ENCODE measurements around the gene FLT4.

The FLT4 gene

GRCh38 chr5:180642181-180642775 lies 7.1 kb downstream of the FLT4 start:
- DNase-seq (ENCODE audit: low spot score), result no peak

GRCh38 chr5:180641566-180641900 lies 7.9 kb downstream of the FLT4 start:
- DNase-seq (ENCODE audit: low spot score), result no peak

DNA sequence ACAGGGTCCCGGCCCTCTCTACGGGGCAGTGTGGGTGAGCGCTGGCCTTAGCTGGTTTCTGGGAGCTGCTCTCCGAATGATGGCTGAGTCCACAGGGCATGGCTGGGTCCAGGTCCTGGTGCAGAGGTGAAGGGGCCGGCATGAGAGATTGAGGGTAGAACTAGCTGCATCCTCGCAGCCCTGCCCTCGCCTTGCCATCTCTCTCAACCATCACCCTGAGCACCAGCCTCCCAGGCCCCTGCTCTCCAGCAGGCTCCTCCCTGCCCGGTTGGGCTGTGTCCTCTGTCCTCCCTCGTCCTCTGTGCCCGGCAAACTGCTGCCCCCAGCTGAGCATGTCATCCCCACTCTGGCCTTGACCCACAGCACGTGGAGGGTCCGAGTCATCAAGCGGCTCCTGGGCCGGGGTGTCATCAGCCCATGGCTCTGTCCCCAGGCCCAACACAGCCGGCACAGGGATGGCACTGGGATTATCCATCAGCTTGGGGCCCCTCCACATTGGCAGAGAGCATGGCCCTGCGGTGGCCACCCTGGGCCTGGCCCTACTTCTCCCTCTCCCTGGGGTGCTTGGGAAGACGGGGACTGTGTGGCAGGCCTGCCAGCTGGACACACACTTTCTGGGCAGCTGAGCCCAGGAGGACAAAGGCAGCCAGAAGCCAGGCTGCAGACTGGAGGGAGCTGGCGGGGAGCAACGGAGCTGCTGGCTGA lies 8.4 kb downstream of the FLT4 start:
- no peak for DNase-seq (ENCODE audit: low spot score)

GRCh38 chr5:180640611-180640860 lies 8.9 kb downstream of the FLT4 start:
- DNase-seq (ENCODE audit: low spot score), result no peak

DNA sequence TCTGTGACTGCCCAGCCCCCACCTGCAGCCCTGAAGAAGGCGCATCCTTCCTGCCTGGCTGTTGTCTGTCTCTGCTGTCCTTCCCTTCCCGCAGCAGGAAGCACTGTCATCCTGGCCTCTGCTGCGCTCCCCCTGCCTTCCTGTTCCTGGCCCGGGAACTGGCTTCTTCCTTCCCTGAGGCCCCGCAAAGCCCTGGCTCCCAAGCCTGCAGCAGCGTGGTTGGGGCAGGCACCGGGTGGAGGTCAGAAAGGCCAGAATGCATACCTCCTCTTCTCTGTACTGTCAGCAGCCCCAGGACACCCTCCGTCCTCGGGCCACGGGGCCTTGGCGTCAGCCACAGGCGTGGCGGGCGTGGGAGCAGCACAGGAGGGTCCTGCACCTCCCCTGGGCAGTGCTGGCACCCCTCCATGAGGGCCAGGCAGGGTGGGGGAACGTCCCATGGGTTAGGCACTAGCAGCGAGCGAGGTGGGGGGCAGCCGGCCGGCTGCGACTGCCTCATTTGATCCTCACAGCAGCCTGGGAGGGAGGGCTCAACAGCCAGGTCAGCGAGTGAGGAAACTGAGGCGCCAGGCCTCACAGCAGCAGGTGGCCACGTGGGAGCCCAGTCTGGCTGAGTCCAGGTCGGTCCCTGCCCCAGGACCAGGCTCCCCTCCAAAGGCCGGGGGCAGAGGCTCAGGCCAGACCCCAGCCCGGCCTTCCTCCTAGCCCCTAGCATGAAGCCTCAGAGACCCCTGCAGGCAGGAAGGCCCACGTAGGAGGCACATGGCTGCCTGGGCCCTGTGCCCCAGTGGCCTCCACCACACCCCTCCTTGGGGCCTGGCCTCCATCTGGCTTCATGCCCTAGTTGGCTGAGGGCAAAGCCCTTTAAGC lies 9.4 kb downstream of the FLT4 start:
- DNase-seq (ENCODE audit: low spot score), result no peak

GRCh38 chr5:180639287-180639686 lies 10.1 kb downstream of the FLT4 start:
- no peak for DNase-seq (ENCODE audit: low spot score)

- DNase-seq (ENCODE audit: low spot score), result no peak
Measured at GRCh38 chr5:180637962-180638680, 11.3 kb downstream of the FLT4 start.

- no peak for DNase-seq (ENCODE audit: low spot score)
Measured at GRCh38 chr5:180636403-180637075, 12.9 kb downstream of the FLT4 start.

- DNase-seq (ENCODE audit: low spot score), result no peak
Measured at GRCh38 chr5:180636016-180636402, 13.4 kb downstream of the FLT4 start.

GRCh38 chr5:180633283-180634177 lies 15.9 kb downstream of the FLT4 start:
- DNase-seq (ENCODE audit: low spot score), result no peak

GRCh38 chr5:180632768-180633167 lies 16.6 kb downstream of the FLT4 start:
- DNase-seq (ENCODE audit: low spot score), result no peak

- DNase-seq (ENCODE audit: low spot score), result no peak
Measured at GRCh38 chr5:180631549-180632383, 17.6 kb downstream of the FLT4 start.

GRCh38 chr5:180630426-180630825 lies 19.0 kb downstream of the FLT4 start:
- no peak for DNase-seq (ENCODE audit: low spot score)

- no peak for DNase-seq (ENCODE audit: low spot score)
Measured at GRCh38 chr5:180629831-180630382, 19.5 kb downstream of the FLT4 start.

DNA sequence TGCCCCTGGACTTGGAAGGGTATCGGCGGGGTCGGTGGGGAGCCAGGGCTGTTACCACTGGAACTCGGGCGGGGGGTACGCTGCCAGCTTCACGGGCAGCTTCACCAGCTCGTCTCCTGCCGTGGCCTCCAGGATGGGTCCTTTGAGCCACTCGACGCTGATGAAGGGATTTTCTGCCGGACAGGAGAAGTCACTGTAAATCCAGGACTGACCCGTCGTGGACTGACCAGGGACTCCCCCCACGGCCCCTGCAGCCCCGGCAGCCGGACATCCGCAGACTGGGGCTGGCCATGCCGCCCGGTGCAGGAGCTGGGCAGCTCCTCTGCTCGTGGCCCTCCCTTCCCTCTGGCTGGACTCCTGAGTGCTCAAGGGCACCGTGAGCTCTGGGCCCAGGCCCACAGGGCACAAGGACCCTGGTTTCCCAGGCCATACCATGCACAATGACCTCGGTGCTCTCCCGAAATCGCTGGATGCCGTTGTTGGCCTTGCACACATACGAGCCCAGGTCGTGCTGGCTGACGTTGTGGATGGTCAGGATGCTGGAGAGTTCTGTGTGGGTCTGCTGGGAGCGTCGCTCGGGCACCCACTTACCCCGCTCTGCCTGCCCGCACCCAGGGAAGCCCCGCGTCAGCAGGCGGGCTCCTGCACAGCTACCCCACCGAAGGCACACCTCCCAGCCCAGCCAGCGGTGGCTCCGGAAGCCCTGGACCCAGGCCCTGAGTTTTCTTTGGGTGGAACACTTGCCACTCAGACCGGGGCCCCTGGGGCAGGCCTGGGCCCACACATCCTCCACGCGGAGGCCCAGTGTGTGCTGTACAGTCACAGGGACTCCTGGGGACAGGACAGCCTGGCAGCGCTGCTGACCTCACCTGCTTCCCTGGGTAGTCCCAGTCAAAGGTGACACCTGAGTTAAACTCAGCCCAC lies 20.3 kb downstream of the FLT4 start:
- no peak for DNase-seq (ENCODE audit: low spot score)

DNA sequence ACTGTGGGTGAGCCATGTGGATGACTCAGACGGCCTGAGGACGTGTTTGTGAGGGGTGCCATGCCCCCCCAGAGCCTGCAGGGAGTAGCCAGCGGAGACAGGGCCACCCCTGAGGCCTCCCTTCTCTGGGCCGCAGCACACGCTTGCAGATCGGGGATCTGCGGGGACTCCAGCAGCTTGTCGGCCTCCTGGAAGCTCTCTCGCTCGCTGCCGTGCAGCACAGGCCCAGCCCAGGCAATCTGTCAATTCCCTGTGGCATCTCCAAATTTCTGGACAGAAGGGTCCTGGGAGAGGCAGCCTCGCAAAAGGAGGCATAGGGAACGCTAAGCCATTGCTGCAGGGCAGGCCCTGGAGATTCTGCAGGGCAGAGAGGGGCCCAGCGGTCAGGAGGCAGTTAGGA lies 21.2 kb downstream of the FLT4 start:
- no peak for DNase-seq (ENCODE audit: low spot score)

- DNase-seq (ENCODE audit: low spot score), result no peak
Measured at GRCh38 chr5:180627386-180628120, 21.8 kb downstream of the FLT4 start.

Data from Ammon's horn (tissue), 1 donor.